Right lobe of liver (tissue), 6 donors: ENCODE data around the gene DCP1A. TPM values are rescaled to one million over a fixed set of nuclear protein-coding genes. Genes with fewer than 3 reads are reported as not detected.

Source experiments
- ATAC-seq, 4 donors: fragments of 200-7000 bp; cut with Tn5 transposase; one replicate each; pipeline ENCODE4 v1.9.1; 2020; ENCODE audit warnings: mild to moderate bottlenecking in 4 of 4, moderate library complexity in 4 of 4
- DNase-seq, 3 donors: peaks; one replicate each; pipeline ENCODE4 v3.0.0-alpha.2; 2020
- H3K27ac ChIP-seq, 3 donors: fragments of 200-600 bp; one replicate each; pipeline ENCODE4 v1.8.0; 2022
- H3K27me3 ChIP-seq, 2 donors: fragments of 200-600 bp; one replicate each; pipeline ENCODE4 v1.8.0; 2022
- H3K36me3 ChIP-seq, 4 donors: fragments of 200-600 bp; sonication (generic) in 1 of 4; one replicate each; pipeline versions ENCODE4 v1.5.1 to v1.8.0; 2017 to 2022; ENCODE audit warnings: control low read depth in 1 of 4
- H3K4me1 ChIP-seq, 4 donors: fragments of 200-600 bp; sonication (generic) in 1 of 4; one replicate each; pipeline versions ENCODE4 v1.5.1 to v1.8.0; 2017 to 2022; ENCODE audit warnings: control low read depth in 1 of 4
- H3K4me3 ChIP-seq, 3 donors: fragments of 200-600 bp; one replicate each; pipeline ENCODE4 v1.8.0; 2022
- H3K9me3 ChIP-seq, 4 donors: fragments of 200-600 bp; sonication (generic) in 1 of 4; one replicate each; pipeline versions ENCODE4 v1.5.1 to v1.8.0; 2017 to 2022; ENCODE audit warnings: control low read depth in 1 of 4
- CTCF ChIP-seq, 4 donors: fragments of 200-600 bp in 3 of 4; fragments of 450-650 bp in 1 of 4; IDR thresholded peaks; one replicate each; pipeline versions ENCODE4 v1.5.1 to v1.8.0; 2016 to 2022; ENCODE audit warnings: antibody characterized with exemption in 4 of 4, mild to moderate bottlenecking in 2 of 4
- POLR2A ChIP-seq: fragments of 450-650 bp; IDR thresholded peaks from one replicate; pipeline ENCODE4 v1.6.1; 2017; ENCODE audit warnings: antibody characterized with exemption, mild to moderate bottlenecking
- WGBS: methylation state at CpG from one replicate; pipeline ENCODE4 v1.1.6; 2018; ENCODE audit warnings: low coverage, low lambda C conversion rate; ENCODE audit not compliant: insufficient coverage; ENCODE audit errors: missing lambda C conversion rate; 5-methylcytosine and 5-hydroxymethylcytosine counted together
- intact Hi-C, 2 donors: fragments of 100-400 bp; cut with DNase I; formaldehyde crosslinking; loops; one replicate each; pipeline versions ENCODE4 v1.11.2 to v1.14.1; 2022
- total RNA-seq, 6 experiments: library from RNA; depleted of rRNA in 2 of 6; stranded (reverse); fragments of >200 nt in 2 of 6; fragmentation: NEBNext Ultra II Directional in 3 of 6; extraction: Animal tissue kit (Norgen Biotek cat#: 25700) in 3 of 6; gene quantifications; one replicate each; pipeline versions ENCODE4 v1.1.0 to v1.2.4, GENCODE V29; 2016 to 2023
- donor health status: DM: no; HTN: yes; CAD: no.
- donor health status: DM: no; HTN: no; CAD: no.
- donor health status: DM: no; HTN: no; CAD: no.
- donor health status: DM: no; HTN: yes; CAD: no.
- donor health status: DM: no; HTN: yes; CAD: no.

Gene DCP1A
- total RNA-seq, 6 experiments from 2014 or later: 5.7 to 12.1 (median 7.1) TPM

- H3K27me3 ChIP-seq: no peaks in the 10 kb centered on the region
- ATAC-seq (no peak), DNase-seq (no peak)
- no peaks in the 10 kb centered on the region for H3K4me1 ChIP-seq
- peaks cover 0 to 22% (median 8%) of the 10 kb centered on the region in 4 donors for H3K36me3 ChIP-seq
- no peak overlapping the region for H3K27ac ChIP-seq
- no peak overlapping the region for H3K4me3 ChIP-seq
- 94% methylated on average over 4 of the region's 8 CpGs for WGBS
- TF ChIP-seq POLR2A: no peak
- TF ChIP-seq CTCF (IDR thresholded peaks at IDR 0.05): no peak
- intact Hi-C loops: no loop called here
- H3K9me3 ChIP-seq: no peaks in the 10 kb centered on the region
These were observed 64.8 kb downstream of the DCP1A start for GRCh38 chr3:53282581-53282980.

- Histone ChIP-seq H3K4me1 (no peaks in the 10 kb centered on the region), H3K9me3 (no peaks in the 10 kb centered on the region), H3K27me3 (no peaks in the 10 kb centered on the region), H3K27ac (no peak overlapping the region), H3K36me3 (no peaks in the 10 kb centered on the region), H3K4me3 (no peak overlapping the region)
- ATAC-seq (no peak), DNase-seq (no peak)
- intact Hi-C loops: no loop called here
- 94% methylated on average over 3 of the region's 4 CpGs for WGBS
- no peak for TF ChIP-seq POLR2A
- no peak for TF ChIP-seq CTCF (IDR thresholded peaks at IDR 0.05)
These were observed 68.7 kb downstream of the DCP1A start for GRCh38 chr3:53278667-53279066.

GRCh38 chr3:53274938-53275605 is 72.3 kb downstream of the DCP1A start:
- Histone ChIP-seq H3K4me3 (no peak overlapping the region), H3K4me1 (peaks cover 0 to 11% (median 2%) of the 10 kb centered on the region in 4 donors), H3K27me3 (no peaks in the 10 kb centered on the region), H3K27ac (no peak overlapping the region), H3K36me3 (no peaks in the 10 kb centered on the region), H3K9me3 (no peaks in the 10 kb centered on the region)
- WGBS: 70% methylated on average over 5 of the region's 5 CpGs
- ATAC-seq (no peak), DNase-seq (peak in 1 of 3 donors; percentile 35)
- intact Hi-C loops: no loop called here
- no peak for TF ChIP-seq CTCF (IDR thresholded peaks at IDR 0.05)
- no peak for TF ChIP-seq POLR2A

GRCh38 chr3:53273146-53273670 is 74.1 kb downstream of the DCP1A start:
- intact Hi-C loops: no loop called here
- no peak overlapping the region for H3K4me3 ChIP-seq
- no peaks in the 10 kb centered on the region for H3K36me3 ChIP-seq
- H3K27me3 ChIP-seq: no peaks in the 10 kb centered on the region
- TF ChIP-seq POLR2A (no peak), CTCF (IDR thresholded peaks at IDR 0.05) (no peak)
- H3K4me1 ChIP-seq: peaks cover 0 to 29% (median 8%) of the 10 kb centered on the region in 4 donors
- no peak overlapping the region for H3K27ac ChIP-seq
- H3K9me3 ChIP-seq: no peaks in the 10 kb centered on the region
- no peak for ATAC-seq
- no CpG with 5 or more reads among the region's 10 CpGs for WGBS
- peak in 1 of 3 donors; percentile 37 for DNase-seq
